ENCODE results near the gene HERC4. TPM values are rescaled to one million over a fixed set of nuclear protein-coding genes. Genes with fewer than 3 reads are reported as not detected.

The HERC4 gene
- total and polyA plus RNA-seq, 2 donors (not counting 3 experiments of a cell fraction or from before 2014, with no cell fraction given): 10.6 to 73.7 TPM

DNA sequence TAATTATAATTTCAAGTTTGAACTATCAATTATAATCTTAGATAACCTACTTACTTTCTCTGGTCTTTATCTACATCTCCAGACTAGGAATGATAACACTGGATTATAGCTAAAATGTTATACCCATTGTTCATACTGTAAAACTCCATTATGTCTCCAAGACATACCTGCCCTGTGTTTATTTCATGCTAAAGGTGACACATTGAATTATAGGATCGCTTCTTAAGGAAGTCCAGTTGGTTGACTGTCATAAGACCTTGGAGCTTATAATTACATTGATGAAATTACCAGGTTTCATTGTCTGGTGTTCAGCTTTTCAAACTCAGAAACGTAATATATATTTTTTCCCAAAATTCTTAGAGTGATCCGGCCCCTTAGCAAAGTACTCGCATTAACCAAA is 15.5 kb upstream of the HERC4 start:
- Histone ChIP-seq H3K4me1 (ENCODE audit: control insufficient read depth, extremely low read depth, insufficient read depth, low read length) (peaks cover 22% of the 10 kb centered on the region), H3K36me3 (ENCODE audit: control insufficient read depth in 2 of 2, extremely low read depth in 1 of 2, insufficient read depth in 2 of 2, low read length in 2 of 2) (no peaks in the 10 kb centered on the region), H3K9ac (replicated peaks; ENCODE audit: extremely low read depth, insufficient read depth, low read length) (no peak overlapping the region), H4K20me1 (replicated peaks; ENCODE audit: control insufficient read depth, extremely low read depth, insufficient read depth, low read length) (no peaks in the 10 kb centered on the region), H3K4me2 (ENCODE audit: insufficient read depth, low read length) (no peak overlapping the region), H3K27ac (ENCODE audit: insufficient read depth, low read depth, low read length) (no peak overlapping the region), H3K9me1 (replicated peaks; ENCODE audit: control insufficient read depth, extremely low read depth, insufficient read depth, low read length) (no peaks in the 10 kb centered on the region), H2AFZ (ENCODE audit: low read depth, low read length) (no peak overlapping the region), H3K4me3 (replicated peaks in 1 of 3; ENCODE audit: insufficient read depth in 1 of 3, low read depth in 1 of 3, low read length in 3 of 3) (no peak overlapping the region), H3K9me3 (replicated peaks; ENCODE audit: control insufficient read depth, insufficient read depth, low read length) (no peaks in the 10 kb centered on the region), H3K79me2 (ENCODE audit: control insufficient read depth, insufficient read depth, low read length) (no peaks in the 10 kb centered on the region), H3K27me3 (ENCODE audit: control insufficient read depth in 2 of 2, insufficient read depth in 2 of 2, low read length in 2 of 2) (no peaks in the 10 kb centered on the region)
- FAIRE-seq (no peak), DNase-seq (ENCODE audit: low read depth, low spot score) (no peak)
- TF ChIP-seq MYC (IDR thresholded peaks at IDR 0.05; ENCODE audit: low read depth, low read length): no peak
- TF ChIP-seq EZH2 (IDR thresholded peaks at IDR 0.05; ENCODE audit: borderline replicate concordance, low read depth, low read length, severe bottlenecking): no peak
- no peak for TF ChIP-seq JUN (IDR thresholded peaks at IDR 0.05; ENCODE audit: borderline replicate concordance, insufficient read depth, insufficient read length, low read depth)
- TF ChIP-seq GATA2 (IDR thresholded peaks at IDR 0.05; ENCODE audit: insufficient read depth, insufficient read length, low read depth, low read length): no peak
- no peak for TF ChIP-seq POLR2A (IDR thresholded peaks at IDR 0.05; ENCODE audit: low read depth, low read length)
- no peak for TF ChIP-seq POLR2AphosphoS5 (IDR thresholded peaks at IDR 0.05; ENCODE audit: insufficient read depth, low read depth, low read length)
- TF ChIP-seq, protein P1, sequence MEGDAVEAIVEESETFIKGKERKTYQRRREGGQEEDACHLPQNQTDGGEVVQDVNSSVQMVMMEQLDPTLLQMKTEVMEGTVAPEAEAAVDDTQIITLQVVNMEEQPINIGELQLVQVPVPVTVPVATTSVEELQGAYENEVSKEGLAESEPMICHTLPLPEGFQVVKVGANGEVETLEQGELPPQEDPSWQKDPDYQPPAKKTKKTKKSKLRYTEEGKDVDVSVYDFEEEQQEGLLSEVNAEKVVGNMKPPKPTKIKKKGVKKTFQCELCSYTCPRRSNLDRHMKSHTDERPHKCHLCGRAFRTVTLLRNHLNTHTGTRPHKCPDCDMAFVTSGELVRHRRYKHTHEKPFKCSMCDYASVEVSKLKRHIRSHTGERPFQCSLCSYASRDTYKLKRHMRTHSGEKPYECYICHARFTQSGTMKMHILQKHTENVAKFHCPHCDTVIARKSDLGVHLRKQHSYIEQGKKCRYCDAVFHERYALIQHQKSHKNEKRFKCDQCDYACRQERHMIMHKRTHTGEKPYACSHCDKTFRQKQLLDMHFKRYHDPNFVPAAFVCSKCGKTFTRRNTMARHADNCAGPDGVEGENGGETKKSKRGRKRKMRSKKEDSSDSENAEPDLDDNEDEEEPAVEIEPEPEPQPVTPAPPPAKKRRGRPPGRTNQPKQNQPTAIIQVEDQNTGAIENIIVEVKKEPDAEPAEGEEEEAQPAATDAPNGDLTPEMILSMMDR (IDR thresholded peaks at IDR 0.05; ENCODE audit: extremely low read depth in 1 of 2, insufficient read depth in 1 of 2, low read depth in 1 of 2, low read length in 2 of 2): no peak
- TF ChIP-seq, protein P2, sequence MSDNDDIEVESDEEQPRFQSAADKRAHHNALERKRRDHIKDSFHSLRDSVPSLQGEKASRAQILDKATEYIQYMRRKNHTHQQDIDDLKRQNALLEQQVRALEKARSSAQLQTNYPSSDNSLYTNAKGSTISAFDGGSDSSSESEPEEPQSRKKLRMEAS (IDR thresholded peaks at IDR 0.05; ENCODE audit: insufficient read depth, insufficient read length): no peak
- CTCF ChIA-PET: interaction anchor here (1.0 to 2.1 kb wide), 4 partner anchors 8 to 122 kb away, joined by 4 to 8 read pairs (median 6); no protein-coding TSS in a partner anchor
- no TSS peak for BruUV-seq (replicated peaks)
- dilution Hi-C loops (cut with MboI; ENCODE audit: extremely low pct_ligation_motif_present, low sequenced_read_pairs): no loop called here
- intact Hi-C loops (cut with micrococcal nuclease): no loop called here
- POLR2A ChIA-PET: no interaction called here

Measured in endothelial cell of umbilical vein (primary cell).